C4-2B (cell line): ENCODE measurements around the gene TFDP1.

Experiments used
- CTCF ChIP-seq: fragments of 450-650 bp; conservative IDR thresholded peaks from 2 replicates; pipeline ENCODE4 v1.5.1; 2017; ENCODE audit warnings: mild to moderate bottlenecking
- ZFX ChIP-seq: fragments of 450-650 bp; IDR thresholded peaks from 2 replicates; pipeline ENCODE4 v1.6.1; 2017

GRCh38 chr13:113547238-113547971 is 37.1 kb upstream of the TFDP1 start:
- TF ChIP-seq CTCF (no peak), ZFX (no peak)
